Gastrocnemius medialis (tissue), 4 donors: ENCODE measurements around the gene GPATCH8. TPM values are rescaled to one million over a fixed set of nuclear protein-coding genes. Genes with fewer than 3 reads are reported as not detected.
"Not testable (repeated sequence)": the region's sequence is repeated elsewhere in the genome, so short reads cannot be mapped to it uniquely, and the experiment has no call there.

Experiments used
- ATAC-seq, 2 donors: fragments of 150-250 bp; one replicate each; pipeline ENCODE4 v1.9.1; 2016
- DNase-seq, 2 donors: peaks; one replicate each; pipeline ENCODE4 v3.0.0-alpha.2; 2019
- H3K27ac ChIP-seq, 4 donors: fragments of 200-600 bp; sonication (generic); 1 replicate in 1 of 4; 2 replicates in 3 of 4; pipeline ENCODE4 v1.5.1; 2016 to 2018; ENCODE audit warnings: mild to moderate bottlenecking in 2 of 4, moderate library complexity in 1 of 4
- H3K27me3 ChIP-seq, 3 donors: fragments of 200-600 bp; sonication (generic) in 2 of 3; 1 replicate in 1 of 3; 2 replicates in 2 of 3; pipeline versions ENCODE4 v1.5.1 to v1.6.0; 2016 to 2019; ENCODE audit warnings: mild to moderate bottlenecking in 1 of 3, moderate library complexity in 1 of 3
- H3K36me3 ChIP-seq, 2 donors: fragments of 200-600 bp; sonication (generic) in 1 of 2; one replicate each; pipeline ENCODE4 v1.5.1; 2017 to 2018
- H3K4me1 ChIP-seq, 2 donors: fragments of 200-600 bp; sonication (generic) in 1 of 2; one replicate each; pipeline ENCODE4 v1.5.1; 2016 to 2017; ENCODE audit warnings: mild to moderate bottlenecking in 2 of 2
- H3K4me3 ChIP-seq, 4 donors: fragments of 200-600 bp; sonication (generic) in 3 of 4; 1 replicate in 1 of 4; 2 replicates in 3 of 4; pipeline ENCODE4 v1.5.1; 2016 to 2019; ENCODE audit warnings: mild to moderate bottlenecking in 2 of 4
- H3K9me3 ChIP-seq, 3 donors: fragments of 200-600 bp; sonication (generic) in 2 of 3; 1 replicate in 1 of 3; 2 replicates in 2 of 3; pipeline ENCODE4 v1.5.1; 2016 to 2019
- POLR2A ChIP-seq, 2 donors: fragments of 450-650 bp; IDR thresholded peaks; one replicate each; pipeline ENCODE4 v1.6.1; 2017; ENCODE audit warnings: antibody characterized with exemption in 2 of 2, mild to moderate bottlenecking in 2 of 2, moderate library complexity in 2 of 2
- in situ Hi-C, 4 donors: fragments of 200-750 bp; cut with MboI; loops; one replicate each; pipeline versions ENCODE4 v1.15.0 to v1.8.0; 2017; ENCODE audit warnings: low sequenced_read_pairs in 4 of 4
- intact Hi-C: fragments of 100-400 bp; cut with DNase I; formaldehyde crosslinking; loops from one replicate; pipeline ENCODE4 v1.15.1; 2023; ENCODE audit warnings: low total_unique reads
- total RNA-seq, 4 donors: library from RNA; depleted of rRNA; stranded (reverse); fragments of >200 nt; gene quantifications; one replicate each; pipeline versions ENCODE4 v1.1.0 to v1.2.3, GENCODE V29; 2016
- TF ChIP-seq, protein P1 (sequence below), 5 experiments: fragments of 450-650 bp in 3 of 5; fragments of 200-600 bp in 2 of 5; sonication (generic) in 2 of 5; IDR thresholded peaks in 4 of 5; conservative IDR thresholded peaks in 1 of 5; 1 replicate in 4 of 5; 2 replicates in 1 of 5; pipeline ENCODE4 v1.5.1; 2016 to 2019; ENCODE audit warnings: antibody characterized with exemption in 5 of 5, mild to moderate bottlenecking in 3 of 5, moderate library complexity in 3 of 5

Gene GPATCH8
- total RNA-seq, 4 donors from 2014 or later, result 39.9 to 75.1 (median 50.8) TPM

DNA sequence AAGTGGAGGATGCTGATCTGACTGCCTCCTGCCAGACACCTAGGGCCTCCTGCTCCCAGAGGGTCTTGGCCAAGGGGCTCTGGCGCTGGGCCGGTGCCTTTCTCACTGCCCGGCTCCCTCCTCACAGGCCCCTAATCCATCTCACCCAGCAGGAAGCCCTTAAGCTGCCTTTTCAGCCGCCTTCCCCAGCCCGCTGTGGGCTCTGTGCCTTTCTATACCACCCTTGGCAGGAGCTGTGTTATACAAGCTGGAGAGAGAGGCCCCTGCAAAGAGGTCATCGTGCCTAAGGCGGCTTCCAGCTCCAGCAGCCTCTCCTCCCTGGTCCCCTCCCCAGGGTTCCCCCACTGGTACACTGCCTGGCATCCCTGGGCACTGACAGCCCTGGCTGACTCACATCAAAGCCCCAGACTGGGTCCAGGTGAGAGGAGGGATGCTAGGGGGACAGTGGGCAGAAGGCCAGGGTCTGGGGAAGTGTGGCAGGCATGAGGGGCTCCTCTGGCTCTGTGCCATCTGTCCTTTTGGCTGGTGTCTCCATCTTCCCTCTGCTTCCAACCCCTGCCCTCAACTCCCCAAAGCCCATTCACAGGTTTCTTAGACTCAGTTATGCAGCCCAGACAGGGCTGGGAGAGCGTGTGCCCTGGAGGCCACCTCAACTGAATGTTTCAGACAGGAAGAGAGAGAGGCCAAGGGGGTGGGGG lies 38.8 kb upstream of the GPATCH8 start:
- intact Hi-C loops, result no loop called here

DNA sequence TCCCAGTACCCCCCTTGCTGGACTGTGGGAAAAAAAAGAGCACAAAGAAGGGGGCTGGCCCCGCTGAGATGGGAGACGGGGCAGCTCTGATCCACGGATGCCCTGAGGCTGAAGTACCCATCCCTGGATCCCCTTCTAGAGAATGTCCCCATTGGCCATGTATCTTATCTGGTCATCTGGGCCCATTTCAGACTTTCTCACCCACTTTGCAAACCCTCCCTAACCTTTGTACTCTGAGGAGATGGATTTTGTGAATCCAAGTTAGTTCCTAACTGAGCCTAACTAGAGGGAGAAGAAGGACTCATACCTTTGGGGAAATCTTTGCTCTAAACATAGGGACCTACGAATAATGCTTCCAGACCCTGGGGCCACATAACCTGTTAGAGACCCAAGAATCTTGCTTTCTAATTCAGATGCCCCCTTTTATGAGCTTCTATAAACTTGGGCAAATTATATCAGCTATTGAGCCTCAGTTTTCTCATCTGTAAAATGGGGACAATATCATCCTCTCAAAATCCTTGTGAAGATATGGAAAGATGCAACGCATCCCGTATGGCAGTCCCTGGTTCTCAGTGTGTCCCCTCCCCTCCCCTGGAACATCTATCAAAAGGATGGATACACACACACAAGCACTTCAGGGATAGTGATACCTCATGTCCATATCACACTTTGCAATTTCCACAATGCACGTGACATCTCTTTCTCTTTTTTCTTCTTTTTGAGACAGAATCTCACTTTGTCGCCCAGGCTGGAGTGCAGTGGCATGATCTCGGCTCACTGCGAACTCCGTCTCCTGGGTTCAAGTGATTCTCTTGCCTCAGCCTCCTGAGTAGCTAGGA lies 37.3 kb upstream of the GPATCH8 start:
- DNase-seq (no peak), ATAC-seq (no peak)
- peaks cover 5 to 23% (median 20%) of the 10 kb centered on the region in 3 donors for H3K27me3 ChIP-seq
- H3K27ac ChIP-seq, result no peak overlapping the region
- TF ChIP-seq, protein P1, sequence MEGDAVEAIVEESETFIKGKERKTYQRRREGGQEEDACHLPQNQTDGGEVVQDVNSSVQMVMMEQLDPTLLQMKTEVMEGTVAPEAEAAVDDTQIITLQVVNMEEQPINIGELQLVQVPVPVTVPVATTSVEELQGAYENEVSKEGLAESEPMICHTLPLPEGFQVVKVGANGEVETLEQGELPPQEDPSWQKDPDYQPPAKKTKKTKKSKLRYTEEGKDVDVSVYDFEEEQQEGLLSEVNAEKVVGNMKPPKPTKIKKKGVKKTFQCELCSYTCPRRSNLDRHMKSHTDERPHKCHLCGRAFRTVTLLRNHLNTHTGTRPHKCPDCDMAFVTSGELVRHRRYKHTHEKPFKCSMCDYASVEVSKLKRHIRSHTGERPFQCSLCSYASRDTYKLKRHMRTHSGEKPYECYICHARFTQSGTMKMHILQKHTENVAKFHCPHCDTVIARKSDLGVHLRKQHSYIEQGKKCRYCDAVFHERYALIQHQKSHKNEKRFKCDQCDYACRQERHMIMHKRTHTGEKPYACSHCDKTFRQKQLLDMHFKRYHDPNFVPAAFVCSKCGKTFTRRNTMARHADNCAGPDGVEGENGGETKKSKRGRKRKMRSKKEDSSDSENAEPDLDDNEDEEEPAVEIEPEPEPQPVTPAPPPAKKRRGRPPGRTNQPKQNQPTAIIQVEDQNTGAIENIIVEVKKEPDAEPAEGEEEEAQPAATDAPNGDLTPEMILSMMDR (IDR thresholded peaks at IDR 0.05 in 4 of 5, conservative IDR thresholded peaks at IDR 0.05 in 1 of 5), result no peak
- TF ChIP-seq POLR2A (IDR thresholded peaks at IDR 0.05), result no peak
- in situ Hi-C loops, result loop anchor here in 1 of 4 donors (25.0 kb wide), 1 partner anchor 97 kb away; no protein-coding TSS in a partner anchor
- H3K9me3 ChIP-seq, result no peaks in the 10 kb centered on the region
- no peaks in the 10 kb centered on the region for H3K4me1 ChIP-seq
- intact Hi-C loops, result no loop called here
- no peaks in the 10 kb centered on the region for H3K36me3 ChIP-seq
- H3K4me3 ChIP-seq, result no peak overlapping the region

More for the DNA sequence above, 38.8 kb upstream of the GPATCH8 start:
- ATAC-seq (no peak), DNase-seq (no peak)
- Histone ChIP-seq H3K4me3 (no peak overlapping the region), H3K27me3 (peaks cover 5 to 27% (median 20%) of the 10 kb centered on the region in 3 donors), H3K9me3 (no peaks in the 10 kb centered on the region), H3K27ac (no peak overlapping the region), H3K36me3 (no peaks in the 10 kb centered on the region), H3K4me1 (no peaks in the 10 kb centered on the region)
- no peak for TF ChIP-seq POLR2A (IDR thresholded peaks at IDR 0.05)
- in situ Hi-C loops, result loop anchor here in 1 of 4 donors (25.0 kb wide), 1 partner anchor 95 kb away; no protein-coding TSS in a partner anchor

DNA sequence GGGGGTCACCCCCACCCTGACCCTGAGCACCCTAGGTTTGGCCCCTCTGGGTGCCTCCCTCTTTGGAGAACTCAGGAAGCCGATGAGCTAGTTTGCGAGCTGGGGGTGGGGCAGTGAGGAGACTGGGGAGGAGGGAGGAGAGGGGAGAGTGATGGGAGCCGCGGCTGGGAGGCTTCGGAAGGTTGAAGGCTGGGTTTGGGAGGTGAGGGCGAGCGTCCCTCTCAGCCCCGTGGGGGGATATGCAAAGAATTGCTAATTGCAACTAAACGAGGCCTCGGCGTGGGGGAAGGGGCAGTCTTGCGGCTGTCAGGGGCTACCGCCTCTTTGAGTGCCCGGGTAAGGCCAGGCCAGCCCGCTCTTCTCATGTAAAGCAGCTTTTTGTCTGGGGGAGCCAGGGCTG lies 36.5 kb upstream of the GPATCH8 start:
- H3K36me3 ChIP-seq, result no peaks in the 10 kb centered on the region
- no peak for DNase-seq
- in situ Hi-C loops, result loop anchor here in 1 of 4 donors (25.0 kb wide), 1 partner anchor 98 kb away; no protein-coding TSS in a partner anchor
- TF ChIP-seq POLR2A (IDR thresholded peaks at IDR 0.05), result no peak
- TF ChIP-seq, protein P1 (IDR thresholded peaks at IDR 0.05 in 4 of 5, conservative IDR thresholded peaks at IDR 0.05 in 1 of 5), result no peak
- H3K27ac ChIP-seq, result no peak overlapping the region
- no peaks in the 10 kb centered on the region for H3K9me3 ChIP-seq
- H3K4me3 ChIP-seq, result no peak overlapping the region
- no peak for ATAC-seq
- intact Hi-C loops, result no loop called here
- H3K4me1 ChIP-seq, result no peaks in the 10 kb centered on the region
- H3K27me3 ChIP-seq, result peaks cover 5 to 23% (median 20%) of the 10 kb centered on the region in 3 donors

DNA sequence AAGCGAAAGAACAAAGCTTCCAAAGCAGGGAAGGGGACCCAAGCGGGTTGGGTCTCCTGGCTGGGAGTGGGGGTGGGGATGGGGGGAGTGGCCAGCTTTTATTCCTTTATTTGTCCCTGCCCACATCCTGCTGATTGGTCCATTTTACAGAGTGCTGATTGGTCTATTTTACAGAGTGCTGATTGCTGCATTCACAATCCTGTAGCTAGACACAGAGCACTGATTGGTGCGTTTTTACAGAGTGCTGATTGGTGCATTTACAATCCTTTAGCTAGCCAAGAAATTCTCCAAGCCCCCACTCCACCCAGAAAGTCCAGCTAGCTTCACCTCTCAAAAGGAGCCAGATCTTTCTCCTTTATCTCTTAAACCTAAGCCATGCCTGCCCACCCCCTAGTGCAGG lies 34.7 kb upstream of the GPATCH8 start:
- DNase-seq, intact Hi-C loops, H3K27ac ChIP-seq, H3K4me3 ChIP-seq, H3K4me1 ChIP-seq, ATAC-seq, H3K9me3 ChIP-seq, H3K36me3 ChIP-seq: not testable (repeated sequence)
- in situ Hi-C loops, result loop anchor here in 1 of 4 donors (25.0 kb wide), 1 partner anchor 99 kb away; no protein-coding TSS in a partner anchor
- peaks cover 5 to 13% (median 12%) of the 10 kb centered on the region in 3 donors for H3K27me3 ChIP-seq

DNA sequence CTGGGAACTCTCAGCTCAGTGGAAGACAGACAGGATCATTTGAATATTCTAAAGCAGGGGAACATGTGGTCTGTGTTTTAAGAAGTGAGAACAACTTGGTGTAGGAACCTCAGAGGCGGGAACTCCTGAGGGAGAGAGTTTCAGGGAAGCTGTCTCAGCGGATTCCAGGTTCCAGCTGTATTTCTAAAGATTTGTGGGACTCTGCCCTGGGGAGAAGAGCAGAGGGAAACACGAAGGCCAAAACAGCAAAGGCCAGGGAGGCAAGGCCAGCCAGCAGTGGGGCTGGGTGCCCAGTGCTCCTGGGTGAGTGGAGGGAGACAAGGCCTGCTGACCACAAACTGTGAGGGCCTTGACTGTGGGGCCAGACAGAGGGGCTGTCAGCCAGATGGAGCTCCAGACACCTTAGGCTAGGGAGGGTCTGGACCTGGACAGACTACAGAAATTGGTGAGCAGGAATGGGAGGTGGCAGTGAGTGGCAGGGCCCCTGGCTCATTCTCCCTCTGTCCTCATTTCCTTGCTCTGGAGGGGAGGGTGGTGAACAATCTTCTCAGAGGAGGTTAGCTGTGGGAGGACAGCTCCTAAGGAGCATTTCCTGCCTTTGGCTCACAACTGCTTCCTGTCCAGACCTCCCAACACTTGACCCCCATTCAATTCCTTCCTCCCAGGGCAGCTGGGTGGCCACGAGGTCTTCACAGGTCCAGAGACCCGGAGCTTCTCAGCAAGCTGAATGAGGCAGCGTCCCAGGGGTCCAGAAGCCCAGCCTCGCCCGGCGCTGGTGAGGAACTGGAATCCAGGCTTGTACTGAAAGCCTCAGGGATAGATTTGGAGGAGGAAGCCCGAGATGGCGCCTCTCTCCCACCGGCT lies 33.1 kb upstream of the GPATCH8 start:
- H3K27ac ChIP-seq, result no peak overlapping the region

More for the DNA sequence above, 33.1 kb upstream of the GPATCH8 start:
- TF ChIP-seq, protein P1 (IDR thresholded peaks at IDR 0.05 in 4 of 5, conservative IDR thresholded peaks at IDR 0.05 in 1 of 5), result no peak
- TF ChIP-seq POLR2A (IDR thresholded peaks at IDR 0.05), result no peak
- no peaks in the 10 kb centered on the region for H3K36me3 ChIP-seq
- peaks cover 3 to 6% (median 3%) of the 10 kb centered on the region in 3 donors for H3K27me3 ChIP-seq
- intact Hi-C loops, result no loop called here
- DNase-seq, result no peak
- ATAC-seq, result no peak
- in situ Hi-C loops, result loop anchor here in 1 of 4 donors (25.0 kb wide), 1 partner anchor 101 kb away; no protein-coding TSS in a partner anchor
- H3K4me1 ChIP-seq, result no peaks in the 10 kb centered on the region
- no peak overlapping the region for H3K4me3 ChIP-seq
- no peaks in the 10 kb centered on the region for H3K9me3 ChIP-seq
